ENCODE results near the gene NCOR1. TPM values are rescaled to one million over a fixed set of nuclear protein-coding genes. Genes with fewer than 3 reads are reported as not detected.
"Not testable (repeated sequence)": the region's sequence is repeated elsewhere in the genome, so short reads cannot be mapped to it uniquely, and the experiment has no call there.

NCOR1 gene
- total RNA-seq, 4 donors from 2014 or later = 321 to 561 (median 467) TPM

DNA sequence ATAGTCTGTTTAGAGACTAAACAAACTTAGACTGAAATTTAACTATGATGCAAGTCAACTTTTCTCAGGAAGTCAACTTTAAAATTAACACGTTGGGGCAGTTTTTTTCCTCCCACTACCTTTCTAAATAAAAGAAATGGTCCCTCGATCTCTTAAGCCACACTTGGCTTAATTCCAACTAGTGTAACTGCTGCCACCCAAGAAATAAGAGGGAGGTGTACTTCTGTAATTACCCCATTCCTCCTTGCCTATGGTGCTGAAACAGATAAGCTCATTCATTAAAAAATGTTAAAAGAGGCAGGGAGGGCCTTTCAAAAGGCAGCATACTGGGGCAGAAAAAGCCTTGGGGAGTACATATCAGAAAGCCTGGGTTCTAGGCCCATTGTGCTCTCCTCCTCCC lies 59.8 kb downstream of the NCOR1 start:
- Histone ChIP-seq H3K36me3 (peaks cover 0 to 69% (median 0%) of the 10 kb centered on the region in 3 donors), H3K27me3 (no peaks in the 10 kb centered on the region), H3K27ac (no peak overlapping the region), H3K4me1 (no peaks in the 10 kb centered on the region), H3K4me3 (no peak overlapping the region), H3K9me3 (no peaks in the 10 kb centered on the region)
- DNase-seq = no peak
- TF ChIP-seq POLR2A (IDR thresholded peaks at IDR 0.05) = no peak
- TF ChIP-seq, protein P1, sequence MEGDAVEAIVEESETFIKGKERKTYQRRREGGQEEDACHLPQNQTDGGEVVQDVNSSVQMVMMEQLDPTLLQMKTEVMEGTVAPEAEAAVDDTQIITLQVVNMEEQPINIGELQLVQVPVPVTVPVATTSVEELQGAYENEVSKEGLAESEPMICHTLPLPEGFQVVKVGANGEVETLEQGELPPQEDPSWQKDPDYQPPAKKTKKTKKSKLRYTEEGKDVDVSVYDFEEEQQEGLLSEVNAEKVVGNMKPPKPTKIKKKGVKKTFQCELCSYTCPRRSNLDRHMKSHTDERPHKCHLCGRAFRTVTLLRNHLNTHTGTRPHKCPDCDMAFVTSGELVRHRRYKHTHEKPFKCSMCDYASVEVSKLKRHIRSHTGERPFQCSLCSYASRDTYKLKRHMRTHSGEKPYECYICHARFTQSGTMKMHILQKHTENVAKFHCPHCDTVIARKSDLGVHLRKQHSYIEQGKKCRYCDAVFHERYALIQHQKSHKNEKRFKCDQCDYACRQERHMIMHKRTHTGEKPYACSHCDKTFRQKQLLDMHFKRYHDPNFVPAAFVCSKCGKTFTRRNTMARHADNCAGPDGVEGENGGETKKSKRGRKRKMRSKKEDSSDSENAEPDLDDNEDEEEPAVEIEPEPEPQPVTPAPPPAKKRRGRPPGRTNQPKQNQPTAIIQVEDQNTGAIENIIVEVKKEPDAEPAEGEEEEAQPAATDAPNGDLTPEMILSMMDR (IDR thresholded peaks at IDR 0.05) = no peak

DNA sequence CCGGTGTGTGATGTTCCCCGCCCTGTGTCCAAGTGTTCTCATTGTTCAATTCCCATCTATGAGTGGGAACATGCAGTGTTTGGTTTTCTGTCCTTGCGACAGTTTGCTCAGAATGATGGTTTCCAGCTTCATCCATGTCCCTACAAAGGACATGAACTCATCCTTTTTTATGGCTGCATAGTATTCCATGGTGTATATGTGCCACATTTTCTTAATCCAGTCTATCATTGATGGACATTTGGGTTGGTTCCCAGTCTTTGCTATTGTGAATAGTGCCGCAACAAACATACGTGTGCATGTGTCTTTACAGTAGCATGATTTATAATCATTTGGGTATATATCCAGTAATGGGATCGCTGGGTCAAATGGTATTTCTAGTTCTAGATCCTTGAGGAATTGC lies 63.0 kb downstream of the NCOR1 start:
- H3K27me3 ChIP-seq, H3K27ac ChIP-seq, H3K9me3 ChIP-seq, H3K4me1 ChIP-seq, H3K4me3 ChIP-seq, DNase-seq: not testable (repeated sequence)
- peaks cover 0 to 71% (median 0%) of the 10 kb centered on the region in 3 donors for H3K36me3 ChIP-seq

DNA sequence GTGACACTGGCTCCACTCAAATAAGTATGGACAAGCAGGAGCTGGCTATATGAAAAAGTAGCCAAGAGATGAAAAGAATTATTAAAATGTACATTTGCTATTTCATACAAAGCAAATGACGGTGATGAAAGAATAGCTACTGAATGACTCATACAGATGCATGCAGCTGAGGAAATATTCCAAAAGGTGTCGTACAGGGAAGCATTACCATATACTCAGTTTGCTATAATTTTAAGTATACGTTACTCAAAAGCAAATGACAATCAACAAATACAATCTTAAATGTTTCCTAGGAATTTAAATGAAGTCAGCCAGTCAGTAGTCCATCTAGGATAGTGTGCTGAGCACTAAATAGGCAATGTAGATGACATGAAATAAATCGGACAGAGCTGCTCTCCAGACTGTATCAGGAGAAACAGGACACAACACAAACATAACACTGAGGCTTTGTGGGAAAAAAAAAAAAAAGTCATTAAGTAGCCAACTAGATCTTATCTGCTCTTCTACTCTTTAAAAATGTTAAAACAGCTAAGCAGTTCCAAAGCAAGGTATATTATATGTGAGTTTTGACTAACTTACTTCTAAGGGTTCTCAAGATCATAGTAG lies 65.0 kb downstream of the NCOR1 start:
- H3K36me3 ChIP-seq = peaks cover 0 to 81% (median 0%) of the 10 kb centered on the region in 3 donors
- H3K4me1 ChIP-seq = no peaks in the 10 kb centered on the region
- DNase-seq = no peak
- H3K9me3 ChIP-seq = no peaks in the 10 kb centered on the region
- H3K27ac ChIP-seq = no peak overlapping the region
- no peak overlapping the region for H3K4me3 ChIP-seq
- TF ChIP-seq, protein P1 (IDR thresholded peaks at IDR 0.05) = no peak
- TF ChIP-seq POLR2A (IDR thresholded peaks at IDR 0.05) = no peak
- no peaks in the 10 kb centered on the region for H3K27me3 ChIP-seq

DNA sequence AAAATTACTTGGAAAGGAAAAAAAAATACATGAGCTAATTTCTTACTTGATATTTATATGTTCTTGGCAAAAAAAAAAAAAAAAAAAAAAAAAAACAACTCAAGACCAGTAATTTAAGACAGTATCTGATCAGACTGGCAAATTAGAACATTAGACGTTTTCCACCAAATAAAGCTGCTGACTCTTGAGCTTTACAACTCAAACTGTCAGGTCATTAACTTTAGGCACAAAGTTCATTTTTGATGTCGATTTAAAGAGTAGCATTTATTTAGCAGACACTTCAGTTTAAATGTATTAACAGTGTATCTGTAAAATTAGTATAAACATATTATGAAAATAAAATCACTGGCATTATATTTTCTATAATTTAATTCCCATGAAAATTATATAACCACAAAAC lies 66.7 kb downstream of the NCOR1 start:
- Histone ChIP-seq H3K27me3 (no peaks in the 10 kb centered on the region), H3K27ac (no peak overlapping the region), H3K4me1 (no peaks in the 10 kb centered on the region), H3K9me3 (no peaks in the 10 kb centered on the region), H3K36me3 (peaks cover 0 to 83% (median 0%) of the 10 kb centered on the region in 3 donors), H3K4me3 (no peak overlapping the region)
- no peak for TF ChIP-seq POLR2A (IDR thresholded peaks at IDR 0.05)
- TF ChIP-seq, protein P1 (IDR thresholded peaks at IDR 0.05) = no peak
- DNase-seq = no peak

DNA sequence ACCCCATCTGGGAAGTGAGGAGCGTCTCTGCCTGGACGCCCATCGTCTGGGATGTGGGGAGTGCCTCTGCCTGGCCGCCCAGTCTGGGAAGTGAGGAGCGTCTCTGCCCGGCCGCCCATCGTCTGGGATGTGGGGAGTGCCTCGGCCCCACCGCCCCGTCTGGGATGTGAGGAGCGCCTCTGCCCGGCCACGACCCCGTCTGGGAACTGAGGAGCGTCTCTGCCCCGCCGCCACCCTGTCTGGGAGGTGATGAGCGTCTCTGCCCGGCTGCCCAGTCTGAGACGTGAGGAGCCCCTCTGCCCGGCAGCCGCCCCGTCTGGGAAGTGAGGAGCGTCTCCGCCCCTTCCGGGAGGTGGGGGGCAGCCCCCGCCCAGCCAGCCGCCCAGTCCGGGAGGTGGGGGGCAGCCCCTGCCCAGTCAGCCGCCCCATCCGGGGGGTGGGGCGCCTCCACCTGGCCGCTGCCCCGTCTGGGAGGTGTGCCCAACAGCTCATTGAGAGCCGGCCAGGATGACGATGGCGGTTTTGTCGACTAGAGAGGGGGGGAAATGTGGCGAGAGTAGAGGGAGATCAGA lies 69.9 kb downstream of the NCOR1 start:
- not testable (repeated sequence) for H3K9me3 ChIP-seq

DNA sequence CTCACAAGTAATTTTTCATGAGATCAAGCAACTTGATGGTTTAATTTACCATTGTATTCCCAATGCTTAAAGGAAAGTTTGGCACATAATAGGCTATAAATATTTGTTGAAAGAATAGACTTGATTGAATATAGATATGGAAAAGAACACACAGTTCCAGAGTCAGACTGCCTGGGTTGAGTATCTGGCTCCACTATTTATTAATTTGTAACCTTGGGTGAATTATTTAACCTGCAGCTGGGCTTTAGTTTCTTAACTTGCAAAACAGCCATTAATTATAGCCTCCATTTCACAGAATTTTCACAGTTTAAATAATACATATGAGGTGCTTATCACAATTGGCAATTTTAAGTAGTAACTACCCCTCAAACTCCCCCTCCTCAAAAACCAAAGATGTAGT lies 73.6 kb downstream of the NCOR1 start:
- Histone ChIP-seq H3K36me3 (peaks cover 0 to 92% (median 0%) of the 10 kb centered on the region in 3 donors), H3K27me3 (no peaks in the 10 kb centered on the region), H3K9me3 (no peaks in the 10 kb centered on the region), H3K4me1 (no peaks in the 10 kb centered on the region), H3K27ac (no peak overlapping the region), H3K4me3 (no peak overlapping the region)
- DNase-seq = no peak
- TF ChIP-seq, protein P1 (IDR thresholded peaks at IDR 0.05) = no peak
- TF ChIP-seq POLR2A (IDR thresholded peaks at IDR 0.05) = no peak

More for the DNA sequence above, 69.9 kb downstream of the NCOR1 start:
- not testable (repeated sequence) for H3K27ac ChIP-seq, DNase-seq, H3K4me1 ChIP-seq, H3K4me3 ChIP-seq, H3K27me3 ChIP-seq
- peaks cover 0 to 89% (median 0%) of the 10 kb centered on the region in 3 donors for H3K36me3 ChIP-seq
